A673 (cell line): ENCODE measurements around the gene TCF3. TPM values are rescaled to one million over a fixed set of nuclear protein-coding genes. Genes with fewer than 3 reads are reported as not detected.

Source experiments
- BruUV-seq: library from RNA; stranded (reverse); fragments of 400-500 nt; replicated peaks from 2 replicates; lab custom pipeline; 2021; lab: Mats Ljungman, UMichigan
- CTCF ChIA-PET: fragments of 300-600 bp; sonication (Branson Sonifier 250); formaldehyde crosslinking; loops from one replicate; lab custom pipeline; 2022; ENCODE audit warnings: antibody characterized with exemption; lab: Charles Lee
- POLR2A ChIA-PET: fragments of 300-600 bp; sonication (Branson Sonifier 250); formaldehyde crosslinking; loops from one replicate; lab custom pipeline; 2022; ENCODE audit warnings: antibody characterized with exemption; ENCODE audit not compliant: low non-redundant PET; lab: Charles Lee
- DNase-seq: peaks from one replicate; pipeline ENCODE4 v3.0.0-alpha.2; 2015; ENCODE audit warnings: low spot score
- H3K27ac ChIP-seq: fragments of 200-600 bp; sonication (generic); 2 replicates; pipeline ENCODE4 v1.5.1; 2016; ENCODE audit warnings: mixed run types, low read depth, mild to moderate bottlenecking, mixed read lengths, antibody characterized with exemption, low read length; ENCODE audit not compliant: poor library complexity, severe bottlenecking
- H3K27me3 ChIP-seq: fragments of 200-600 bp; sonication (generic); replicated peaks from 2 replicates; pipeline ENCODE4 v1.6.1; 2017; ENCODE audit warnings: mixed run types, low read depth, mild to moderate bottlenecking, mixed read lengths, antibody characterized with exemption, low read length; ENCODE audit not compliant: insufficient read depth, poor library complexity
- H3K36me3 ChIP-seq: fragments of 200-600 bp; sonication (generic); 2 replicates; pipeline ENCODE4 v1.6.1; 2016; ENCODE audit warnings: mixed run types, mild to moderate bottlenecking, mixed read lengths, antibody characterized with exemption, low read length; ENCODE audit not compliant: insufficient read depth, poor library complexity, severe bottlenecking
- H3K4me1 ChIP-seq: fragments of 200-600 bp; sonication (generic); 2 replicates; pipeline ENCODE4 v1.6.1; 2017; ENCODE audit warnings: mixed run types, mild to moderate bottlenecking, mixed read lengths, antibody characterized with exemption, low read length; ENCODE audit not compliant: insufficient read depth, poor library complexity, severe bottlenecking
- H3K4me3 ChIP-seq: fragments of 200-600 bp; sonication (generic); 2 replicates; pipeline ENCODE4 v1.5.1; 2016; ENCODE audit warnings: low read depth, mixed run types, mild to moderate bottlenecking, mixed read lengths, low read length; ENCODE audit not compliant: poor library complexity, severe bottlenecking
- H3K9me3 ChIP-seq: fragments of 200-600 bp; sonication (generic); 2 replicates; pipeline ENCODE4 v1.6.1; 2016; ENCODE audit warnings: mixed run types, low read depth, mild to moderate bottlenecking, mixed read lengths, antibody characterized with exemption, low read length; ENCODE audit not compliant: poor library complexity, severe bottlenecking
- CTCF ChIP-seq: fragments of 300-800, 200-600 bp; sonication (generic); conservative IDR thresholded peaks from 2 replicates; pipeline ENCODE4 v1.5.1; 2017; ENCODE audit warnings: low read depth, mild to moderate bottlenecking, antibody characterized with exemption, low read length, moderate library complexity, mixed read lengths
- EZH2 ChIP-seq: fragments of 200-600 bp; sonication (generic); IDR thresholded peaks from 2 replicates; pipeline ENCODE4 v1.6.1; 2017; ENCODE audit warnings: borderline replicate concordance, low read depth, mild to moderate bottlenecking, mixed read lengths, antibody characterized with exemption, low read length; ENCODE audit not compliant: poor library complexity, severe bottlenecking
- intact Hi-C: fragments of 100-400 bp; cut with micrococcal nuclease; formaldehyde crosslinking; loops from one replicate; pipeline ENCODE4 v1.10.0; 2022; ENCODE audit not compliant: unreplicated experiment
- total RNA-seq: library from RNA; stranded (reverse); gene quantifications from 2 replicates; pipeline ENCODE4 v1.2.3, GENCODE V29; 2021

The TCF3 gene
- total RNA-seq, 1 experiment from 2014 or later, result 333 TPM

GRCh38 chr19:1576242-1577089, 75.9 kb downstream of the TCF3 start:
- DNase-seq, result no peak
- no peak for TF ChIP-seq CTCF
- TF ChIP-seq EZH2, result no peak
- Histone ChIP-seq H3K36me3 (peaks cover 44% of the 10 kb centered on the region), H3K27me3 (no peaks in the 10 kb centered on the region), H3K9me3 (no peaks in the 10 kb centered on the region), H3K27ac (no peak overlapping the region), H3K4me1 (no peaks in the 10 kb centered on the region), H3K4me3 (no peak overlapping the region)
- intact Hi-C loops, result no loop called here
- ChIA-PET POLR2A (no interaction called here), CTCF (no interaction called here)
- BruUV-seq, result TSS peak; percentile 35

GRCh38 chr19:1575323-1576241, 76.8 kb downstream of the TCF3 start:
- no peak overlapping the region for H3K27ac ChIP-seq
- BruUV-seq, result no TSS peak
- DNase-seq, result no peak
- H3K36me3 ChIP-seq, result peaks cover 35% of the 10 kb centered on the region
- intact Hi-C loops, result no loop called here
- no peak for TF ChIP-seq CTCF
- no peak for TF ChIP-seq EZH2
- H3K9me3 ChIP-seq, result no peaks in the 10 kb centered on the region
- H3K27me3 ChIP-seq, result no peaks in the 10 kb centered on the region
- ChIA-PET CTCF (no interaction called here), POLR2A (no interaction called here)
- no peak overlapping the region for H3K4me3 ChIP-seq
- no peaks in the 10 kb centered on the region for H3K4me1 ChIP-seq

GRCh38 chr19:1574354-1575136, 77.9 kb downstream of the TCF3 start:
- H3K27me3 ChIP-seq, result no peaks in the 10 kb centered on the region
- H3K36me3 ChIP-seq, result peaks cover 25% of the 10 kb centered on the region
- TF ChIP-seq EZH2 (no peak), CTCF (no peak)
- no peak overlapping the region for H3K27ac ChIP-seq
- H3K9me3 ChIP-seq, result no peaks in the 10 kb centered on the region
- no TSS peak for BruUV-seq
- intact Hi-C loops, result no loop called here
- H3K4me3 ChIP-seq, result no peak overlapping the region
- DNase-seq, result no peak
- ChIA-PET POLR2A (no interaction called here), CTCF (no interaction called here)
- no peaks in the 10 kb centered on the region for H3K4me1 ChIP-seq
